GM12878 (cell line): ENCODE data around the gene CDH9. TPM values are rescaled to one million over a fixed set of nuclear protein-coding genes. Genes with fewer than 3 reads are reported as not detected.

Experiments
- ATAC-seq: fragments of 200-7000 bp; cut with Tn5 transposase; 3 replicates; pipeline ENCODE4 v1.9.1; 2020; ENCODE audit warnings: mild to moderate bottlenecking, moderate library complexity
- BruUV-seq: library from RNA; stranded (reverse); fragments of 400-500 nt; replicated peaks from 2 replicates; lab custom pipeline; 2021; lab: Mats Ljungman, UMichigan
- CTCF ChIA-PET: fragments of 300-600 bp; sonication (Branson Sonifier 250); formaldehyde crosslinking; extraction: SDS; loops from one replicate; lab custom pipeline; 2021; ENCODE audit warnings: inconsistent platforms; lab: Yijun Ruan, JAX
- POLR2A ChIA-PET: fragments of 350-600 bp; formaldehyde crosslinking; extraction: SDS; loops from one replicate; lab custom pipeline; 2021; ENCODE audit warnings: inconsistent platforms; lab: Charles Lee
- RAD21 ChIA-PET: fragments of 300-600 bp; sonication (Branson Sonifier 250); formaldehyde crosslinking; loops from one replicate; lab custom pipeline; 2023; ENCODE audit warnings: antibody characterized with exemption; ENCODE audit not compliant: unreplicated experiment; lab: Charles Lee
- SMC1A ChIA-PET: fragments of 300-600 bp; sonication (Branson Sonifier 250); formaldehyde crosslinking; loops from one replicate; lab custom pipeline; 2023; ENCODE audit not compliant: unreplicated experiment, uncharacterized antibody; lab: Charles Lee
- DNase-seq: peaks from one replicate; pipeline ENCODE4 v3.0.0-alpha.2; 2011; ENCODE audit warnings: low read depth, low spot score
- FAIRE-seq: peaks from 3 replicates; lab custom pipeline; 2011; peaks lifted over from hg19 to GRCh38; lab: Jason Lieb, UNC
- H2AFZ ChIP-seq: 2 replicates; pipeline ENCODE4 v1.6.0; 2011; ENCODE audit warnings: low read depth, low read length, control low read depth; ENCODE audit not compliant: control insufficient read depth
- H3K27ac ChIP-seq: 2 replicates; pipeline ENCODE4 v1.5.1; 2011; ENCODE audit warnings: control low read depth; ENCODE audit not compliant: control insufficient read depth, insufficient read depth
- H3K27me3 ChIP-seq, 2 experiments: replicated peaks in 1 of 2; 2 replicates each; pipeline versions ENCODE4 v1.6.0 to v1.6.1; 2011; ENCODE audit warnings: low read length in 1 of 2; ENCODE audit not compliant: control insufficient read depth in 2 of 2, insufficient read depth in 2 of 2
- H3K36me3 ChIP-seq, 2 experiments: 2 replicates each; pipeline ENCODE4 v1.5.1; 2011; ENCODE audit warnings: low read length in 1 of 2; ENCODE audit not compliant: control insufficient read depth in 2 of 2, insufficient read depth in 2 of 2
- H3K4me1 ChIP-seq: 2 replicates; pipeline ENCODE4 v1.6.1; 2011; ENCODE audit warnings: mild to moderate bottlenecking, low read length, moderate library complexity, mixed read lengths; ENCODE audit not compliant: control insufficient read depth, insufficient read depth
- H3K4me2 ChIP-seq: 2 replicates; pipeline ENCODE4 v1.6.0; 2011; ENCODE audit warnings: control low read depth; ENCODE audit not compliant: control insufficient read depth, insufficient read depth
- H3K4me3 ChIP-seq: fragments of 200-600 bp; sonication (generic); 2 replicates; pipeline ENCODE4 v1.5.1; 2016
- H3K79me2 ChIP-seq: 2 replicates; pipeline ENCODE4 v1.6.0; 2011; ENCODE audit warnings: low read length; ENCODE audit not compliant: control insufficient read depth, insufficient read depth
- H3K9ac ChIP-seq: 2 replicates; pipeline ENCODE4 v1.8.0; 2011; ENCODE audit warnings: low read length, control low read depth, mixed read lengths; ENCODE audit not compliant: control insufficient read depth, insufficient read depth
- H3K9me3 ChIP-seq: replicated peaks from 3 replicates; pipeline ENCODE4 v1.5.1; 2011; ENCODE audit warnings: mild to moderate bottlenecking, low read length; ENCODE audit not compliant: control insufficient read depth, insufficient read depth
- H4K20me1 ChIP-seq: 2 replicates; pipeline ENCODE4 v1.6.0; 2011; ENCODE audit not compliant: control insufficient read depth, insufficient read depth
- BACH1 ChIP-seq: fragments of 450-650 bp; IDR thresholded peaks from 2 replicates; pipeline ENCODE4 v1.6.1; 2017; ENCODE audit warnings: mild to moderate bottlenecking, borderline replicate concordance
- CHD4 ChIP-seq: fragments of 200-600 bp; sonication (generic); IDR thresholded peaks from 2 replicates; pipeline ENCODE4 v1.6.1; 2016; ENCODE audit warnings: mild to moderate bottlenecking
- FOXK2 ChIP-seq: fragments of 450-650 bp; IDR thresholded peaks from 2 replicates; pipeline ENCODE4 v1.6.1; 2017; ENCODE audit warnings: mild to moderate bottlenecking, moderate library complexity
- IKZF2 ChIP-seq, 2 experiments: fragments of 450-650 bp; IDR thresholded peaks; 2 replicates each; pipeline ENCODE4 v1.6.1; 2017; ENCODE audit warnings: mild to moderate bottlenecking in 2 of 2, moderate library complexity in 2 of 2
- LARP7 ChIP-seq: fragments of 450-650 bp; IDR thresholded peaks from 2 replicates; pipeline ENCODE4 v1.6.1; 2017; ENCODE audit warnings: mild to moderate bottlenecking
- MTA2 ChIP-seq: fragments of 450-650 bp; IDR thresholded peaks from 2 replicates; pipeline ENCODE4 v1.6.1; 2016; ENCODE audit warnings: low read depth, mild to moderate bottlenecking, moderate library complexity
- MYB ChIP-seq: fragments of 150-350 bp; IDR thresholded peaks from 2 replicates; pipeline ENCODE4 v1.6.1; 2014; ENCODE audit warnings: mild to moderate bottlenecking, low read depth, low read length, borderline replicate concordance
- NFIC ChIP-seq: IDR thresholded peaks from 2 replicates; pipeline ENCODE4 v1.6.1; 2012; ENCODE audit warnings: low read depth, mild to moderate bottlenecking, inconsistent platforms, low read length, moderate library complexity
- PAX5 ChIP-seq: IDR thresholded peaks from 2 replicates; pipeline ENCODE4 v1.6.1; 2011; ENCODE audit warnings: low read depth, low read length, borderline replicate concordance
- PML ChIP-seq: IDR thresholded peaks from 2 replicates; pipeline ENCODE4 v1.6.1; 2012; ENCODE audit warnings: low read length, inconsistent platforms
- RUNX3 ChIP-seq: IDR thresholded peaks from 2 replicates; pipeline ENCODE4 v1.6.1; 2012; ENCODE audit warnings: low read length, inconsistent platforms
- SIN3A ChIP-seq: IDR thresholded peaks from 2 replicates; pipeline ENCODE4 v1.6.1; 2012; ENCODE audit warnings: low read depth, low read length, improper control_type of control experiment
- TCF7 ChIP-seq: IDR thresholded peaks from 2 replicates; pipeline ENCODE4 v1.6.1; 2014; ENCODE audit warnings: antibody characterized with exemption, borderline replicate concordance
- WGBS: methylation state at CpG from one replicate; pipeline ENCODE4 v1.1.6; 2016; ENCODE audit warnings: low lambda C conversion rate; ENCODE audit not compliant: insufficient replicate concordance, insufficient coverage; ENCODE audit errors: missing lambda C conversion rate; 5-methylcytosine and 5-hydroxymethylcytosine counted together
- in situ Hi-C: fragments of 300-500 bp; cut with MboI; formaldehyde crosslinking; loops from 9 replicates; pipeline ENCODE4 v1.14.3; 2018; ENCODE audit warnings: mixed read lengths
- intact Hi-C: fragments of 100-400 bp; cut with micrococcal nuclease; formaldehyde crosslinking; loops from one replicate; pipeline ENCODE4 v1.14.2; 2022; ENCODE audit not compliant: unreplicated experiment
- polyA plus RNA-seq, 11 experiments: library from polyadenylated mRNA; depleted of rRNA in 4 of 11; unstranded in 6 of 11; stranded (reverse) in 5 of 11; fragments of >200 nt; fragmentation: Nextera tagmentation in 4 of 11; fragmentation: Illumina TruSeq in 1 of 11; extraction: Ambion mirVana in 4 of 11; extraction: Trizol in 1 of 11; gene quantifications; 1 replicate in 1 of 11; 2 replicates in 10 of 11; pipeline versions ENCODE4 v1.2.1 to v1.2.3, GENCODE V29; 2011 to 2016; ENCODE audit warnings: inconsistent platforms in 2 of 11, missing spikeins in 2 of 11, low read depth in 1 of 11
- total RNA-seq, 4 experiments: library from RNA; depleted of rRNA in 3 of 4; stranded (reverse); fragments of >200 nt in 3 of 4; fragmentation: Illumina TruSeq in 1 of 4; extraction: Trizol in 1 of 4; gene quantifications; 2 replicates each; pipeline versions ENCODE4 v1.2.1 to v1.2.3, GENCODE V29; 2013 to 2021
- TF ChIP-seq, protein P1 (sequence below): IDR thresholded peaks from 2 replicates; pipeline ENCODE4 v1.6.1; 2011; ENCODE audit warnings: low read depth, low read length, improper control_type of control experiment, borderline replicate concordance
- TF ChIP-seq, protein P2 (sequence below): fragments of 450-650 bp; IDR thresholded peaks from 2 replicates; pipeline ENCODE4 v1.6.1; 2017; ENCODE audit warnings: mild to moderate bottlenecking, moderate library complexity
- TF ChIP-seq, protein P3 (sequence below): fragments of 450-650 bp; formaldehyde crosslinking; IDR thresholded peaks from 2 replicates; pipeline ENCODE4 v1.5.0; 2022; ENCODE audit warnings: mild to moderate bottlenecking, missing genetic modification characterization

The CDH9 gene
- total and polyA plus RNA-seq, 10 of the 15 experiments (the other 5 are each of a cell fraction or from before 2014, with no cell fraction given), result not detected

DNA sequence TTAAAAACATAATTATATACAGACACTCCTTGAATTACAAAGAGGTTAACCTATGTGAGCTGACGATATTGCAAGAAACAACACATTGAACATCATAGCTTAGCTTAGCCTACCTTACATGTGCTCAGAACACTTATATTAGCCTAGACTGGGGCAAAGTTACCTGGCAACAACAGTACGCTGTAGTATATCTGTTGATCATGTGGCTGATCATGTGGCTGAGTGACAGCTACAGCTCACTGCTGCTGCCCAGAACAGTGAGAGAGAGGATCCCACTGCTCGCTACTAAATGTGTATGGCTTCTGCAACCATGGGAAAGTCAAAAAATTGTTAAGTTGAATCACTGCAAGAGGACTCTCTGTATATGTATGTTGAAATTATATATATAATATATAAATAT lies 169.9 kb downstream of the CDH9 start:
- ATAC-seq (no peak), DNase-seq (no peak), FAIRE-seq (no peak)
- POLR2A ChIA-PET, result no interaction called here
- no peaks in the 10 kb centered on the region for H3K36me3 ChIP-seq
- H4K20me1 ChIP-seq, result no peaks in the 10 kb centered on the region
- CTCF ChIA-PET, result no interaction called here
- H2AFZ ChIP-seq, result no peak overlapping the region
- 59% methylated on average over 3 of the region's 3 CpGs for WGBS
- H3K9ac ChIP-seq, result no peak overlapping the region
- no peaks in the 10 kb centered on the region for H3K4me1 ChIP-seq
- H3K27ac ChIP-seq, result no peak overlapping the region
- RAD21 ChIA-PET, result no interaction called here
- no peak overlapping the region for H3K4me2 ChIP-seq
- TF ChIP-seq RUNX3 (no peak), FOXK2 (no peak), PML (no peak), SIN3A (no peak), TCF7 (no peak), MYB (no peak), CHD4 (no peak), PAX5 (no peak), MTA2 (no peak), LARP7 (no peak), BACH1 (no peak), NFIC (no peak), IKZF2 (IDR thresholded peaks at IDR 0.05) (no peak)
- TF ChIP-seq, protein P1, sequence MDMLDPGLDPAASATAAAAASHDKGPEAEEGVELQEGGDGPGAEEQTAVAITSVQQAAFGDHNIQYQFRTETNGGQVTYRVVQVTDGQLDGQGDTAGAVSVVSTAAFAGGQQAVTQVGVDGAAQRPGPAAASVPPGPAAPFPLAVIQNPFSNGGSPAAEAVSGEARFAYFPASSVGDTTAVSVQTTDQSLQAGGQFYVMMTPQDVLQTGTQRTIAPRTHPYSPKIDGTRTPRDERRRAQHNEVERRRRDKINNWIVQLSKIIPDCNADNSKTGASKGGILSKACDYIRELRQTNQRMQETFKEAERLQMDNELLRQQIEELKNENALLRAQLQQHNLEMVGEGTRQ, result no peak
- TF ChIP-seq, protein P2, sequence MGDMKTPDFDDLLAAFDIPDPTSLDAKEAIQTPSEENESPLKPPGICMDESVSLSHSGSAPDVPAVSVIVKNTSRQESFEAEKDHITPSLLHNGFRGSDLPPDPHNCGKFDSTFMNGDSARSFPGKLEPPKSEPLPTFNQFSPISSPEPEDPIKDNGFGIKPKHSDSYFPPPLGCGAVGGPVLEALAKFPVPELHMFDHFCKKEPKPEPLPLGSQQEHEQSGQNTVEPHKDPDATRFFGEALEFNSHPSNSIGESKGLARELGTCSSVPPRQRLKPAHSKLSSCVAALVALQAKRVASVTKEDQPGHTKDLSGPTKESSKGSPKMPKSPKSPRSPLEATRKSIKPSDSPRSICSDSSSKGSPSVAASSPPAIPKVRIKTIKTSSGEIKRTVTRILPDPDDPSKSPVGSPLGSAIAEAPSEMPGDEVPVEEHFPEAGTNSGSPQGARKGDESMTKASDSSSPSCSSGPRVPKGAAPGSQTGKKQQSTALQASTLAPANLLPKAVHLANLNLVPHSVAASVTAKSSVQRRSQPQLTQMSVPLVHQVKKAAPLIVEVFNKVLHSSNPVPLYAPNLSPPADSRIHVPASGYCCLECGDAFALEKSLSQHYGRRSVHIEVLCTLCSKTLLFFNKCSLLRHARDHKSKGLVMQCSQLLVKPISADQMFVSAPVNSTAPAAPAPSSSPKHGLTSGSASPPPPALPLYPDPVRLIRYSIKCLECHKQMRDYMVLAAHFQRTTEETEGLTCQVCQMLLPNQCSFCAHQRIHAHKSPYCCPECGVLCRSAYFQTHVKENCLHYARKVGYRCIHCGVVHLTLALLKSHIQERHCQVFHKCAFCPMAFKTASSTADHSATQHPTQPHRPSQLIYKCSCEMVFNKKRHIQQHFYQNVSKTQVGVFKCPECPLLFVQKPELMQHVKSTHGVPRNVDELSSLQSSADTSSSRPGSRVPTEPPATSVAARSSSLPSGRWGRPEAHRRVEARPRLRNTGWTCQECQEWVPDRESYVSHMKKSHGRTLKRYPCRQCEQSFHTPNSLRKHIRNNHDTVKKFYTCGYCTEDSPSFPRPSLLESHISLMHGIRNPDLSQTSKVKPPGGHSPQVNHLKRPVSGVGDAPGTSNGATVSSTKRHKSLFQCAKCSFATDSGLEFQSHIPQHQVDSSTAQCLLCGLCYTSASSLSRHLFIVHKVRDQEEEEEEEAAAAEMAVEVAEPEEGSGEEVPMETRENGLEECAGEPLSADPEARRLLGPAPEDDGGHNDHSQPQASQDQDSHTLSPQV, result no peak
- TF ChIP-seq, protein P3, sequence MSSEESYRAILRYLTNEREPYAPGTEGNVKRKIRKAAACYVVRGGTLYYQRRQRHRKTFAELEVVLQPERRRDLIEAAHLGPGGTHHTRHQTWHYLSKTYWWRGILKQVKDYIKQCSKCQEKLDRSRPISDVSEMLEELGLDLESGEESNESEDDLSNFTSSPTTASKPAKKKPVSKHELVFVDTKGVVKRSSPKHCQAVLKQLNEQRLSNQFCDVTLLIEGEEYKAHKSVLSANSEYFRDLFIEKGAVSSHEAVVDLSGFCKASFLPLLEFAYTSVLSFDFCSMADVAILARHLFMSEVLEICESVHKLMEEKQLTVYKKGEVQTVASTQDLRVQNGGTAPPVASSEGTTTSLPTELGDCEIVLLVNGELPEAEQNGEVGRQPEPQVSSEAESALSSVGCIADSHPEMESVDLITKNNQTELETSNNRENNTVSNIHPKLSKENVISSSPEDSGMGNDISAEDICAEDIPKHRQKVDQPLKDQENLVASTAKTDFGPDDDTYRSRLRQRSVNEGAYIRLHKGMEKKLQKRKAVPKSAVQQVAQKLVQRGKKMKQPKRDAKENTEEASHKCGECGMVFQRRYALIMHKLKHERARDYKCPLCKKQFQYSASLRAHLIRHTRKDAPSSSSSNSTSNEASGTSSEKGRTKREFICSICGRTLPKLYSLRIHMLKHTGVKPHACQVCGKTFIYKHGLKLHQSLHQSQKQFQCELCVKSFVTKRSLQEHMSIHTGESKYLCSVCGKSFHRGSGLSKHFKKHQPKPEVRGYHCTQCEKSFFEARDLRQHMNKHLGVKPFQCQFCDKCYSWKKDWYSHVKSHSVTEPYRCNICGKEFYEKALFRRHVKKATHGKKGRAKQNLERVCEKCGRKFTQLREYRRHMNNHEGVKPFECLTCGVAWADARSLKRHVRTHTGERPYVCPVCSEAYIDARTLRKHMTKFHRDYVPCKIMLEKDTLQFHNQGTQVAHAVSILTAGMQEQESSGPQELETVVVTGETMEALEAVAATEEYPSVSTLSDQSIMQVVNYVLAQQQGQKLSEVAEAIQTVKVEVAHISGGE (CRISPR knock-in tag), result no peak
- in situ Hi-C loops (no loop called here), intact Hi-C loops (loop anchor here (10.0 kb wide), 1 partner anchor 56 kb away; no protein-coding TSS in a partner anchor)
- SMC1A ChIA-PET, result no interaction called here
- no peaks in the 10 kb centered on the region for H3K27me3 ChIP-seq
- BruUV-seq, result no TSS peak
- H3K4me3 ChIP-seq, result no peak overlapping the region
- H3K9me3 ChIP-seq, result no peaks in the 10 kb centered on the region
- H3K79me2 ChIP-seq, result no peaks in the 10 kb centered on the region
